Adrenal gland (tissue), 5 donors: Measurements from ENCODE around the gene SYT2.
"Not testable (repeated sequence)": the region's sequence is repeated elsewhere in the genome, so short reads cannot be mapped to it uniquely, and the experiment has no call there.

Experiments used
- POLR2A ChIP-seq, 2 donors: fragments of 450-650 bp; IDR thresholded peaks; one replicate each; pipeline ENCODE4 v1.6.1; 2017; ENCODE audit warnings: antibody characterized with exemption in 2 of 2, mild to moderate bottlenecking in 2 of 2, moderate library complexity in 1 of 2
- TF ChIP-seq, protein P1 (sequence below), 6 experiments: fragments of 450-650 bp in 4 of 6; fragments of 200-600 bp in 2 of 6; sonication (generic) in 1 of 6; IDR thresholded peaks; 1 replicate in 5 of 6; 2 replicates in 1 of 6; pipeline versions ENCODE4 v1.5.1 to v1.8.0; 2016 to 2021; ENCODE audit warnings: antibody characterized with exemption in 6 of 6, mild to moderate bottlenecking in 2 of 6, moderate library complexity in 1 of 6
- donor health status: DM: no; HTN: no; CAD: no.

DNA sequence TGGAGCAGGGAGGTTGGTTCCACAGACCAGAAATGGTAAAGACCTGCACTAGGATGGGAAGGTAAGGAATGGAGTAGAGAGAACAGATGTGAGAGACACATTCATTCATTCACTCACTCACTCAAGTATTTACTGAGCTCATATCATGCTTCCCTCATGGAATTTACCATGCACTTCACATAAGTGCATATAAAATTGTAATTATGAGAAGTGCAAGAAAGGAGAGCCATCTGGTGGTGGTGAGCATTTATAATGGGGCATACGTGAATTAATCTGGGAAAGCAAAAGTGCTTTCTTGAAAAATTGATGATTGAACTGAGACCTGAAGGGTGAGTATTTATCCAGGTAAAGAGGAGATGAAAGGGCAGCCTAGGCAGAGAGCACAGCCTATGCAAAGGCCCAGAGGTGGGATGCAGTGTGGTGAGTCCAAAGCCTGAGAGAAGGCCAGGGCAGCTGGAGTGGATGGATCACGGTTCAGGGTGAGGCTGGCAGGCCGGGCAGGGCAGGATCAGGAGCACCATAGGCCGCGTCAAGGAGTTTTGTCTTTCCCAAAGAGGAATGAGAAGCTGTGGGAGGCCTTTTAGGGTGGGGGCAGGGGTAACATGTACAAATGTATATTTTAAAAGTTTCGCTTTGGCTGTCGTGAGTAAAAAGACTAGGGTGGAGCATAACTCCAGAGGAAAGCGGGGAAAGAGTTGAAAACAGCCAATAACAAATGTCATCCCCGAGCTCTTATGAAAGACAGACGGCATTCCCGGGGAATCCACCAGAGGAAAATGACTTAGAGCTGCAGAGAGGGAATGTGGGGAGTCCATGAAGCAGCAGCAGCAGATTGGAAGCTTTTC is 95.7 kb downstream of the SYT2 start:
- TF ChIP-seq POLR2A (IDR thresholded peaks at IDR 0.05): not testable (repeated sequence)
- TF ChIP-seq, protein P1, sequence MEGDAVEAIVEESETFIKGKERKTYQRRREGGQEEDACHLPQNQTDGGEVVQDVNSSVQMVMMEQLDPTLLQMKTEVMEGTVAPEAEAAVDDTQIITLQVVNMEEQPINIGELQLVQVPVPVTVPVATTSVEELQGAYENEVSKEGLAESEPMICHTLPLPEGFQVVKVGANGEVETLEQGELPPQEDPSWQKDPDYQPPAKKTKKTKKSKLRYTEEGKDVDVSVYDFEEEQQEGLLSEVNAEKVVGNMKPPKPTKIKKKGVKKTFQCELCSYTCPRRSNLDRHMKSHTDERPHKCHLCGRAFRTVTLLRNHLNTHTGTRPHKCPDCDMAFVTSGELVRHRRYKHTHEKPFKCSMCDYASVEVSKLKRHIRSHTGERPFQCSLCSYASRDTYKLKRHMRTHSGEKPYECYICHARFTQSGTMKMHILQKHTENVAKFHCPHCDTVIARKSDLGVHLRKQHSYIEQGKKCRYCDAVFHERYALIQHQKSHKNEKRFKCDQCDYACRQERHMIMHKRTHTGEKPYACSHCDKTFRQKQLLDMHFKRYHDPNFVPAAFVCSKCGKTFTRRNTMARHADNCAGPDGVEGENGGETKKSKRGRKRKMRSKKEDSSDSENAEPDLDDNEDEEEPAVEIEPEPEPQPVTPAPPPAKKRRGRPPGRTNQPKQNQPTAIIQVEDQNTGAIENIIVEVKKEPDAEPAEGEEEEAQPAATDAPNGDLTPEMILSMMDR (IDR thresholded peaks at IDR 0.05): peak in 1 of 6 experiments; percentile 21
